ENCODE measurements around the gene CDK3.
A peak's percentile ranks its signal among the peaks of the same experiment; 100 is the strongest.

Gene CDK3

GRCh38 chr17:75994802-75995370 lies 5.8 kb upstream of the CDK3 start:
- DNase-seq = no peak

- DNase-seq = no peak
Measured at GRCh38 chr17:75995385-75995925, 5.2 kb upstream of the CDK3 start.

DNA sequence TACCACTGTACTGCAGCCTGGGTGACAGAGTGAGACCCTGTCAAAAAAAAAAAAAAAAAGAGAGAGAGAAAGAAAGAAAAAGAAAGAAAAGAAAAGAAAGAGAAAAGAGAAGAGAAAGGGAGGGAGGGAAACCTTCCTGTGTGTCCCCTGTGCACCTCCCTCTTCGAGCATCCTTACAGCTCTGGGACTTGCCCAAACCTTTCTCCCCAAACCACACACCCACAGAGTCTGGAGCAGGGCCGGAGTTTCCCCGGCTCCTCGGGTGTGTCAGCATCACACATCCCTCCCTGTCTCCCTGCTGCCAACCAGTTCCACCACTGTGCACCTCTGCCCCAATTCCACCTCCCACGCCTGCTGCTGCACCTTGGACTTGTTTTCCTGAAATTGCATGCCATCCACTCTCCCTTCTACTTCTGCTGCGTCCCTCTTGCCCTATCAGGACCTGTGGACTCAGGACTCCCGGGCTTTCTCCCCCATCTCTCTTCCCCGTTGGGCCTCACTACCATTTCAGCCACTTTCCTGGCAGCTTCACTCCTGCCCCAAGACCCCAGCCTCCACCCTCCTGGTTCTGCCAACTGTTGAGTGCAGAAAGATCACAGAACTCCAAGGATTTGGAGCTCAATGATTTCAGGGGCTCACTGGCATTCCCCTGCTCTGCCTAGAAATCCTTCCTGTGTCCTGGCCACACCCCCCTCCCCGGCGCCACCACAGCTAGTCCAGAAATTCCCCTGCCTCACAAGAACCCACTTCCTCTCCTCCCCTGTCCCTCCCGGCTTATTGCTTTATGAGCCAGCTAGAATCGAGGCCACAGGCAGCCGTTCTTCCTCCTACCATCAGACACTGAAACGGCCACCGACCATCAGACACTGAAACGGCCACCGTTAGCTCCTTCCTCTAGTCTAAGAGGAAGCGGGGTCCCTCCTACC lies 3.7 kb upstream of the CDK3 start:
- DNase-seq = no peak

GRCh38 chr17:75998327-75998795 lies 2.3 kb upstream of the CDK3 start:
- no peak for DNase-seq

GRCh38 chr17:76000016-76000754 lies 470 bp upstream of the CDK3 start:
- DNase-seq = no peak

DNA sequence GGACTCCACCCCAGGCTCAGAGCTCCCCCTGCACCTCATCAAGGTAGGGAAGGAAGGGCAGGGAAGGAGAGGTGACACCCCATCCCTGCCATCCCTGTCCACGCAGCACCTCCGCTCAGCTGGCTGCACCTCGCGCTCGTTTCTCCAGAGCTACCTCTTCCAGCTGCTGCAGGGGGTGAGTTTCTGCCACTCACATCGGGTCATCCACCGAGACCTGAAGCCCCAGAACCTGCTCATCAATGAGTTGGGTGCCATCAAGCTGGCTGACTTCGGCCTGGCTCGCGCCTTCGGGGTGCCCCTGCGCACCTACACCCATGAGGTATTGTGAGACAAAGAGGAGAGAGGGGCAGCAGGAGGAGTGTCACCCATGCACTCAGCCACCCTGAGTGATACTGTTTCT lies 1.4 kb downstream of the CDK3 start:
- no peak for DNase-seq

- no peak for DNase-seq
Measured at GRCh38 chr17:76003915-76004314, 3.3 kb downstream of the CDK3 start.

- no peak for DNase-seq
Measured at GRCh38 chr17:76004750-76005262, 4.2 kb downstream of the CDK3 start.

DNA sequence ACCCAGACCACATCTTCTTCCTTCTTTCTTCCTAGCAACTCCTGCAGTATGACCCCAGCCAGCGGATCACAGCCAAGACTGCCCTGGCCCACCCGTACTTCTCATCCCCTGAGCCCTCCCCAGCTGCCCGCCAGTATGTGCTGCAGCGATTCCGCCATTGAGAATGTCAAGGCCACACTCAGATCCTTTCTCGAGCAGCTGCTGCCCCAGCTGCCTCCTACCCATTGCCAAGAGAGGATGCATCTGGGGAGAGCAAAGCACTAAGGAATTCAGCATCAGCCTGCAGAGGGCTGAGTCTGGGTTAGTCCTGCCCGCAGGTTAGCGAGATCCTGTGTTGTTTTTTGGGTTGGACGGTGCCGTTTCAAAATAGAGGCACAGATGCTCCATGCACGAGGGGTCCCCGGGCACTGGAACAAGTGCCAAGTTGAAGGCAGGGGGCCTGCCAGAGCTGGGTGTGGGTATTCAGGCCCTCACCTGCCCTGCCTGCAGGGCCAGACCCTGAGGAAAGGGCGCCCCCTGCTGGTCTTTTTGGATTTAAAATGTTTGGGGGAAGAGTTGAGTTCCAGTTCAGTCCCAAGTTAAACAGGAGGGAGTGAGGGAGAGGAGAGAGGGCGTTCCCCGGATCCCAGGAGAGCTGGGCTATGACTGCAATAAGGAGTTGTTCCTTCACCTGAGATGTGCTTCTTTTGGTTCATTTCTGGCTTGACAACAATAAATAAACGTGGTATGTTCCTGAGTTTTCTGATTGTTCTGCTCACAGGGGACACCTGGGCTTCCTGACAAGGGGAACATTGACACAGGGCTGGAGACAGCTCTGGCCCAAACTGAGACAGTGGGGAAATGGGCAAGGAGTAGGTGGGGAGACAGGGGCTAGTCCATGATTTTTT lies 4.9 kb downstream of the CDK3 start:
- DNase-seq = peak; percentile 19

GRCh38 chr17:76007131-76007849 lies 6.6 kb downstream of the CDK3 start:
- no peak for DNase-seq

DNA sequence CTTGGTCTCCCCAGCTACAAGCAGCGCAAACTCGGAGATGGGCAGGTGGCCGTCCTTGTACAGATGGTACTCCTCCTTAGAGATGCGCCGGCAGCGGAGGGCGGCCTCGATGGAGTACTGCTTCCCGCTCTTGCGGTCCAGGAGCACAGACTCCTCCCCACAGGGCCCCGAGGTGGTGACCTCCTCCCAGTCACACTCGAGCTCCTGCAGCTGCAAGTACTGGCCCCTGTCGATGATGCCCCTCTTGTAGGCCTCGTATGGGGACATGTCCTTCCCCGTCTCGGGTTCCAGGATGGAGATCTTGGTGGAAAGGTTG lies 7.2 kb downstream of the CDK3 start:
- no peak for DNase-seq

- DNase-seq = no peak
Measured at GRCh38 chr17:76008208-76008607, 7.6 kb downstream of the CDK3 start.

GRCh38 chr17:76008630-76009425 lies 8.2 kb downstream of the CDK3 start:
- no peak for DNase-seq

GRCh38 chr17:76009447-76009846 lies 8.8 kb downstream of the CDK3 start:
- no peak for DNase-seq

DNA sequence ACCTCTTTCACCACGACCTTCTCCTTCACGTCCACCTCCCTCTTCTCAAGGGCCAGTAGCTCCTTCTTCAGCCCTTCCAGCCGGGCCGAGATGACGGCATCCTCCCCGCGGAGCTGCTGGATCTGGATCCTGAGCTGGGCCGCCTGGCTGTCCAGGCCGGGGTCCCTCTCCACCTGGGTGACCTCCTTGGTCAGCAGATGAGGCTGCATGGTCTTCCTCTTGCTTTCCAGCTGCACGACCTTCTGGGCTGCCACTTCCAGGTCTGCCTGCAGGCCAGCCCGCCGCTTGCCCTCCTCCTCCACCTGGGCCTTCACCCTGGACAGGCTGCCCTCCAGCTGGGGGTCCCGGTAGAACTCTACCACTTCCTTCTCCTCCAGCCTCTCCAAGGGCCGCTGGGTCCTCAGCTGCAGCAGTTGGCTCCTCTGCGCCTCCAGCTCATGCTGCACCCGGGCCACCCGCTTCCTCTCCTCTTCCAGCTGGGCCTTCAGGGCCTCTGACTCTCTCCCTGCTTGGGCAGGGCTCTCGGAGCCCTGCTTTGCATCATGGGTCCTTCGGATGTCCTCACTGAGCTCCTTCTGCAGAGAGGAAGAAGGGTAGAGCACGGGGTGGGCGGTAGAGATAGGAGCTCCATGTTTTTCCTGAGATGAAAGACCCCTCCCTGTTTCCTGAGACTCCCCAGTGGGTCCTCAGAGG lies 9.5 kb downstream of the CDK3 start:
- no peak for DNase-seq

GRCh38 chr17:76011951-76012350 lies 11.3 kb downstream of the CDK3 start:
- no peak for DNase-seq

- DNase-seq = no peak
Measured at GRCh38 chr17:76013377-76013932, 12.8 kb downstream of the CDK3 start.

DNA sequence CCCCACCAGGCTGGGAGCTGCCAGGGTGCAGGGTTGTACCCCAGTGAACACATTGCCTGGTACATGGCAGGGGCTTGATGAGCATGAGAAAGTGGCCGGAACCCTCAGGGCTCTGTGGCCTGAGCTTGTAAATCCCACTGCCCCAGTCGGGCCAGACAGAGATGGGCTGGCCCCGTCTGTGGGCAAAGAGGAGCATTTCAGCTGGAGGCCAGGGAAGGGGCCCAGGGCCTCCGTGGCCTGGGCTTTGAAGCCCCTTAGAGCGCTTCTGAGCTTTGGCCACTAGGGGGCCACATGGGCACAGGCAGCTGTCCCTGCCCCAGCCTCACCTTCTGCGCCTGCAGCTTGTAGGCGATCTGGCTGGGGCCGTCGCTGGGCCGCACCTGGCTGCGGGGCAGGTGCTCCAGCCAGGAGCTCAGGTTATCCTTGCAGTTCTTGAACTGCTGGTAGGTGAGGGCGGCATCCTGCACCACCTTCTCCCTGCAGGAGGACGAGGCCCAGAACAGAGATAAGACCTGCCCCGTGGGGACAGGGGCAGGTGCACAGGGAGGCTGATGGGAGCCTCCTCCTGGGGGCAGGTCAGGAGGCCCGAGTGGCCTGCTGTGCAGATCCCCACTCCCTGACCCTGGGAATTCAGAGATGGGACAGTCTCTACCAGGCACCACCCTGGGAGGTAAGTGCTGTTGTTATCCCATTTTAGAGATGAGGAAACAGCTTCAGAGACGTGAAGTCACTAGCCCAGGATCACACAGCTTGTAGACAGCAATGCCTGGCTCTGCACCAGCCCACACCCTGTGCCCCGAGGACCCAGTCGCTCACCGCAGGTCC lies 13.7 kb downstream of the CDK3 start:
- peak; percentile 24 for DNase-seq

DNA sequence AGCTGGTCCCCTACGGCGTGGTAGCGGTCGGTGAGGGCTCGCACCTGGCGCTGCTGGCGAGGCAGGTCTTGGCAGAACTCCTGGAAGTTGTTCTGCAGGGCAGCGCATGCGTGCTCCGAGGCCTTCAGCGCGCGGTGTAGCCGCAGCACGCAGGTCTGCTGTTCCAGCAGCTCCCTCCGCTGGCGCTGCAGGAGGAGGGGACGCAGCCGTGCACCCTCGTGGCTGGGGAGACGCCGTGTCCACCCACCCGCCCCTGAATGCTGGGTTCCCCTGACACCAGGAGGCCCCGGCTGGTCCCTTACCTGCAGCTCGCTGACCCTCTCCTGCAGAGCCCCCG lies 14.2 kb downstream of the CDK3 start:
- DNase-seq = peak; percentile 58
